HEK293 (cell line): ENCODE measurements around the gene ITGB2.

ENCODE experiments used
- YY1 ChIP-seq: fragments of 450-650 bp; formaldehyde crosslinking; IDR thresholded peaks from 2 replicates; pipeline ENCODE4 v1.5.1; 2018; ENCODE audit warnings: missing biosample characterization, missing genetic modification characterization
- ZNF561 ChIP-seq: fragments of 450-650 bp; IDR thresholded peaks from 2 replicates; pipeline ENCODE4 v1.5.1; 2018; ENCODE audit warnings: missing biosample characterization, missing genetic modification characterization, borderline replicate concordance
- TF ChIP-seq, protein P1 (sequence below): fragments of 450-650 bp; formaldehyde crosslinking; IDR thresholded peaks from 2 replicates; pipeline ENCODE4 v1.5.1; 2016; ENCODE audit warnings: missing biosample characterization, missing genetic modification characterization

DNA sequence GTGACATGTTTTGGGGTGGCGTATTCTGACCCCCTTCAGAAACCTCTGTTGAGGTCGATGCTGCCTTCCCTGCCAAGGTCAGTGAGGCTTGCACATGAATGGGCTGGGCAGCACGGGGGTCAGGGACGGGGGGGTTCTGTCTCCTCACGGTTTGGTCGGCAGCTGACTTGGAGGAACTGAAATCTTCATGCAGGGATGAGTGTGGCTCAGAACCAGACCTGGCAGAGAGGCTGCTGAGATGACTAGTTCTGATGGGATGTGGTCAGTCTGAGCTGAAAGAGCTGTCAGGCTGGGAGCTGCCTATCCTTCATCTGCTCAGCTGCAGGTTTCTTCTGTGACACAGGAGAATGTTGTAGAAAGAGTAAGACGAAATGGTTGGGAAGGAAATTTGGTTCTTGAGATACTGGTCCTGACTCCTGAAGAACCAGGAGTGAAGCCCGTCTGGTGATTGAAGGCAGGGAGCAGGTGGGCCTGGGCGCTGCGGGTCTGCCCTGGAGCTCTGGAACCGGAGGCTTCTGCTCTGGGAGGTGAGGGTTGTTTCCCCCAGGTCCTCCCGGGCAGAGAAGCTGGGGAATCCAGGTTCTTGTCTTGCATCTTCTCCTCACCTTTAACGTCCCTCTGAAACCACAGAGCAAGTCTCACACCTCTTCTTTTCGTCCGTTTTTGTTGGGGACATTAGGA lies 22.4 kb upstream of the ITGB2 start:
- TF ChIP-seq ZNF561: no peak
- TF ChIP-seq, protein P1, sequence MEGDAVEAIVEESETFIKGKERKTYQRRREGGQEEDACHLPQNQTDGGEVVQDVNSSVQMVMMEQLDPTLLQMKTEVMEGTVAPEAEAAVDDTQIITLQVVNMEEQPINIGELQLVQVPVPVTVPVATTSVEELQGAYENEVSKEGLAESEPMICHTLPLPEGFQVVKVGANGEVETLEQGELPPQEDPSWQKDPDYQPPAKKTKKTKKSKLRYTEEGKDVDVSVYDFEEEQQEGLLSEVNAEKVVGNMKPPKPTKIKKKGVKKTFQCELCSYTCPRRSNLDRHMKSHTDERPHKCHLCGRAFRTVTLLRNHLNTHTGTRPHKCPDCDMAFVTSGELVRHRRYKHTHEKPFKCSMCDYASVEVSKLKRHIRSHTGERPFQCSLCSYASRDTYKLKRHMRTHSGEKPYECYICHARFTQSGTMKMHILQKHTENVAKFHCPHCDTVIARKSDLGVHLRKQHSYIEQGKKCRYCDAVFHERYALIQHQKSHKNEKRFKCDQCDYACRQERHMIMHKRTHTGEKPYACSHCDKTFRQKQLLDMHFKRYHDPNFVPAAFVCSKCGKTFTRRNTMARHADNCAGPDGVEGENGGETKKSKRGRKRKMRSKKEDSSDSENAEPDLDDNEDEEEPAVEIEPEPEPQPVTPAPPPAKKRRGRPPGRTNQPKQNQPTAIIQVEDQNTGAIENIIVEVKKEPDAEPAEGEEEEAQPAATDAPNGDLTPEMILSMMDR (tag by site-specific recombination): no peak
- no peak for TF ChIP-seq YY1 (tag by site-specific recombination)
